ENCODE measurements around the gene ZNF486. TPM values are rescaled to one million over a fixed set of nuclear protein-coding genes. Genes with fewer than 3 reads are reported as not detected.

Gene ZNF486
- total and polyA plus RNA-seq, 2 donors (not counting 3 experiments of a cell fraction or from before 2014, with no cell fraction given), result 3.3 to 8.4 TPM

GRCh38 chr19:20245309-20245708 lies 78.3 kb downstream of the ZNF486 start:
- no peak for TF ChIP-seq FOS (IDR thresholded peaks at IDR 0.05; ENCODE audit: borderline replicate concordance, insufficient read depth, low read length)
- TF ChIP-seq MAX (IDR thresholded peaks at IDR 0.05; ENCODE audit: insufficient read depth, insufficient read length), result no peak
- TF ChIP-seq, protein P1, sequence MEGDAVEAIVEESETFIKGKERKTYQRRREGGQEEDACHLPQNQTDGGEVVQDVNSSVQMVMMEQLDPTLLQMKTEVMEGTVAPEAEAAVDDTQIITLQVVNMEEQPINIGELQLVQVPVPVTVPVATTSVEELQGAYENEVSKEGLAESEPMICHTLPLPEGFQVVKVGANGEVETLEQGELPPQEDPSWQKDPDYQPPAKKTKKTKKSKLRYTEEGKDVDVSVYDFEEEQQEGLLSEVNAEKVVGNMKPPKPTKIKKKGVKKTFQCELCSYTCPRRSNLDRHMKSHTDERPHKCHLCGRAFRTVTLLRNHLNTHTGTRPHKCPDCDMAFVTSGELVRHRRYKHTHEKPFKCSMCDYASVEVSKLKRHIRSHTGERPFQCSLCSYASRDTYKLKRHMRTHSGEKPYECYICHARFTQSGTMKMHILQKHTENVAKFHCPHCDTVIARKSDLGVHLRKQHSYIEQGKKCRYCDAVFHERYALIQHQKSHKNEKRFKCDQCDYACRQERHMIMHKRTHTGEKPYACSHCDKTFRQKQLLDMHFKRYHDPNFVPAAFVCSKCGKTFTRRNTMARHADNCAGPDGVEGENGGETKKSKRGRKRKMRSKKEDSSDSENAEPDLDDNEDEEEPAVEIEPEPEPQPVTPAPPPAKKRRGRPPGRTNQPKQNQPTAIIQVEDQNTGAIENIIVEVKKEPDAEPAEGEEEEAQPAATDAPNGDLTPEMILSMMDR (IDR thresholded peaks at IDR 0.05; ENCODE audit: extremely low read depth in 1 of 2, insufficient read depth in 1 of 2, low read depth in 1 of 2, low read length in 2 of 2), result no peak
- TF ChIP-seq GATA2 (IDR thresholded peaks at IDR 0.05; ENCODE audit: insufficient read depth, insufficient read length, low read depth, low read length), result no peak
- no peak for TF ChIP-seq MYC (IDR thresholded peaks at IDR 0.05; ENCODE audit: low read depth, low read length)
- TF ChIP-seq EZH2 (IDR thresholded peaks at IDR 0.05; ENCODE audit: borderline replicate concordance, low read depth, low read length, severe bottlenecking), result no peak
- no peak for TF ChIP-seq POLR2A (IDR thresholded peaks at IDR 0.05; ENCODE audit: low read depth, low read length)
- Histone ChIP-seq H3K27me3 (ENCODE audit: control insufficient read depth in 2 of 2, insufficient read depth in 2 of 2, low read length in 2 of 2) (no peaks in the 10 kb centered on the region), H3K36me3 (ENCODE audit: control insufficient read depth in 2 of 2, extremely low read depth in 1 of 2, insufficient read depth in 2 of 2, low read length in 2 of 2) (no peaks in the 10 kb centered on the region), H3K27ac (ENCODE audit: insufficient read depth, low read depth, low read length) (no peak overlapping the region), H3K4me3 (replicated peaks in 1 of 3; ENCODE audit: insufficient read depth in 1 of 3, low read depth in 1 of 3, low read length in 3 of 3) (no peak overlapping the region), H3K9me3 (replicated peaks; ENCODE audit: control insufficient read depth, insufficient read depth, low read length) (no peaks in the 10 kb centered on the region), H3K79me2 (ENCODE audit: control insufficient read depth, insufficient read depth, low read length) (no peaks in the 10 kb centered on the region), H3K9me1 (replicated peaks; ENCODE audit: control insufficient read depth, extremely low read depth, insufficient read depth, low read length) (no peaks in the 10 kb centered on the region), H2AFZ (ENCODE audit: low read depth, low read length) (no peak overlapping the region), H3K4me1 (ENCODE audit: control insufficient read depth, extremely low read depth, insufficient read depth, low read length) (no peaks in the 10 kb centered on the region), H3K9ac (replicated peaks; ENCODE audit: extremely low read depth, insufficient read depth, low read length) (no peak overlapping the region), H4K20me1 (replicated peaks; ENCODE audit: control insufficient read depth, extremely low read depth, insufficient read depth, low read length) (no peaks in the 10 kb centered on the region), H3K4me2 (ENCODE audit: insufficient read depth, low read length) (no peak overlapping the region)
- ChIA-PET CTCF (no interaction called here), POLR2A (no interaction called here)
- DNase-seq (ENCODE audit: low read depth, low spot score) (no peak), FAIRE-seq (no peak)
- dilution Hi-C loops (cut with MboI; ENCODE audit: extremely low pct_ligation_motif_present, low sequenced_read_pairs) (no loop called here), intact Hi-C loops (cut with micrococcal nuclease) (no loop called here)
- BruUV-seq (replicated peaks), result no TSS peak
